GM19452 (cell line): ENCODE results near the gene ATIC.

Experiments used
- ATAC-seq: cut with Tn5 transposase; IDR thresholded peaks from one replicate; pipeline ENCODE4 v1.9.1; 2021; ENCODE audit not compliant: unreplicated experiment

ATIC gene

DNA sequence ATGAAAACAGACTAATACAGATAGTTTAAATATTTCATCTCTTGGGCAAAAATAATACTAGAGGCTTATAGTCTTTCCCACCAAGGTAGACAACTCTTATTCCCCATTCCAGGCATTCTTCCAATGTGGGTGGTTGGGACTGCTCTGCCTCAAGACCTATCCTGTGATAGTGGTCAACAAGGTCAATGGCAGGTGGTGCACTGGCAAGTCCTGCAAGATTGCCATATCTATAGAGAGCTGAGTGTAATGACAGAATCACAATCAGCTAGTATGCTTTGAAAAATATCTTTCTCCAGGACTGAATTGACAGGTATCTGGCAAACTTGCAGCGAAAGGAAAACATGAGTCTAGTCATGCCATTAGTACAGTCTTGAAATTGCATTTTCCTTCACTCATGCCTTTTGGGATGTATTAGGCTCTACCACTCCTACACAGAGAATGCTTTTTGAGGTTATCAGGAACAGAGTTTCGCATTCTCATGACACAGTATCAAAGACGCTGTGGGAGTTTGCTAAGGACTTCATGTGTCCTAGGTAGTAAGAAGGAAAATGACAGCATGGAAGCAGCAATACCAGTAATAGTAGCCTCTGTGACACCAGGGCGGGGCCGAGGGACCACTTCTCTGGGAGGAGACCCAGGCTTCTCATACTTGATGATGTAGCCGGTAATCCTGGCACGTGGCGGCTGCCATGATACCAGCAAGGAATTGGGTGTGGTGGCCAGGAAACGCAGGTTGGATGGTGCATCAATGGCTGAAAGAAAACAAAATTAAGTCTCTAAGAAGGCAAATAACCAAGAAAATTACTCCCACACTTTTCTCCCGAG, 63.0 kb downstream of the ATIC start:
- ATAC-seq, result no peak

DNA sequence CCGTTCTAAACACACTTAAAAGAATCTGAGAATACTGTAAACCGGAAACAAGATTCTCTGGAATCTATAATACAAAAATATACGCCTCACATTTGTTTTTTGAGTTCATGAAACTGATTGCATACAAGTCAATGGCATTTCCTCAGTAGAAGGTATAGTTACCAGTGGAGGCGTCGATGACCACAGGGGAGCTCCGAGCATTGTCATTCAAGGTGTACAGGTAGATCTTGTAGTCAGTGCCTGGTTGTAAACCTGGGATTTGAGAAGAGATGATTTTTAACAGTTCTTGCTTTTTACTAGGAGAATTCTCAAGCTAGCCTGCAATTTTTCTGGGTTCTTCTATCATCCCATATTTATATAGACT, 63.6 kb downstream of the ATIC start:
- ATAC-seq, result no peak

GRCh38 chr2:215376103-215376780, 64.4 kb downstream of the ATIC start:
- no peak for ATAC-seq

GRCh38 chr2:215377283-215377682, 65.4 kb downstream of the ATIC start:
- no peak for ATAC-seq

- no peak for ATAC-seq
Observed at GRCh38 chr2:215378045-215378444, 66.2 kb downstream of the ATIC start.

- ATAC-seq, result no peak
Observed at GRCh38 chr2:215379039-215379438, 67.2 kb downstream of the ATIC start.

GRCh38 chr2:215379948-215380347, 68.1 kb downstream of the ATIC start:
- no peak for ATAC-seq

- ATAC-seq, result no peak
Observed at GRCh38 chr2:215380699-215381098, 68.8 kb downstream of the ATIC start.

- no peak for ATAC-seq
Observed at GRCh38 chr2:215382011-215382410, 70.2 kb downstream of the ATIC start.

DNA sequence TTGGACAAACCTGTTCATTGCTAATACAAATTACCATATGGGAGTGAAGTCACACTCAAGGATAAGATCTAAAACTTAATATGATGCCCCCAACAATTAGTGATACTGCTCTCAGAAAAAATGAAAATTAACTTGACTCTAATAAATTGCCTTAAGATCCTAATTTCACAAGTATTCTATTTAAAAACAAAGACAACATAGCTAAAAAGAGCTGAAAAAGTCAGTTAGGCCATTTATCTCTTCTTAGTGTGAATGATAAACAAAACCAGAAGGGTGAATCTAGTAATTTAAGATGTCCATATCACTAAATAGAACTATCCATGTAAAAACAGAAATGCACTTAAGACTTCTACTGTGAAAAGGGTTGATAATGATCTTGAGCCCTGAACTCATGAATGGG, 70.6 kb downstream of the ATIC start:
- ATAC-seq, result no peak

DNA sequence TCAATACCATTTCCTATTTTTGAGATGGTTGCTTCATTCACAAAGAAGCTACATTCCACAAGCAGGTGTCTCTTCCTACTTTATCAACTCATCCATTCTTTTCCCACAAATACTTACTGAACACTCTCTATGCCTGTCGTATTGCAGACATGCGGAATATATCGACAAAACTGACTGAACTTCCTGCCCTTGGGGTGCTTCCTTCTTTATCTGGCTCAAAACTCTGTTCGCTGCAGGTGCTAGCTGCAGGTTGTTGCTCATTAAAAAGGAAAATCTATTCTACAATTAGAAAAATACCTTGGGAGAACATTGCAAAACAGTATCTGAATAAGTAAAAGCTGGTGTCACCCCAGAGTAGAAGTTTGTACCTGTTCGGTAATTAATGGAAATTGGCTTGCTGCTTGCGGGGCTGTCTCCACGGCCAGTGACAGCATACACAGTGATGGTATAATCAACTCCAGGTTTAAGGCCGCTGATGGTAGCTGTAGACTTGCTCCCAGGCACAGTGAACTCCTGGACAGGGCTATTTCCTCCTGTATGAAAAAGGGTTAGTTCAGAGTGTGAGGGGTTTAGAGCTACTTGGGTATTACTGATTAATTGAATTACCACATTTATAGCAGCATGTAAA, 71.9 kb downstream of the ATIC start:
- no peak for ATAC-seq

- no peak for ATAC-seq
Observed at GRCh38 chr2:215384710-215385109, 72.9 kb downstream of the ATIC start.

DNA sequence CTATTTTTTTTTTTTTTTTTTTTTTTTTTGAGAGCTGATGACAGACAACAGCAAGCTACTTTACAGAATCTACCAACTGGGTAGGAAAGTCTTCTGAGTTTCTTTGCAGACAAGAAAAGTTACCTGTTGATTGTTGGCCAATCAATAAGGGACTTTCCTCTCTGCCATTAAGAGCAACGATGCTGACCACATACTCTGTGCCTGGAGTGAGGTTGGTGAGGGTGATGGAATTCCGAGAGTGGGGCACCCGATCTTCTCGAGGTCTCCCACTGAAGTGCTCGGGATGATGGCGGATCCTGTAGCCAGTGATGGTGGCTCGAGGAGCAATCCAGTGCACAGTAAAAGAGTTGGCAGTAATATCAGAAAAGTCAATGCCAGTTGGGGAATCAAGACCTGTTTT, 74.7 kb downstream of the ATIC start:
- no peak for ATAC-seq

GRCh38 chr2:215388002-215388728, 76.3 kb downstream of the ATIC start:
- ATAC-seq, result no peak

GRCh38 chr2:215390550-215390913, 78.7 kb downstream of the ATIC start:
- no peak for ATAC-seq

- ATAC-seq, result no peak
Observed at GRCh38 chr2:215391531-215391930, 79.7 kb downstream of the ATIC start.

GRCh38 chr2:215392164-215392563, 80.3 kb downstream of the ATIC start:
- ATAC-seq, result no peak

- no peak for ATAC-seq
Observed at GRCh38 chr2:215392687-215393270, 80.9 kb downstream of the ATIC start.

- ATAC-seq, result no peak
Observed at GRCh38 chr2:215394102-215394805, 82.4 kb downstream of the ATIC start.

DNA sequence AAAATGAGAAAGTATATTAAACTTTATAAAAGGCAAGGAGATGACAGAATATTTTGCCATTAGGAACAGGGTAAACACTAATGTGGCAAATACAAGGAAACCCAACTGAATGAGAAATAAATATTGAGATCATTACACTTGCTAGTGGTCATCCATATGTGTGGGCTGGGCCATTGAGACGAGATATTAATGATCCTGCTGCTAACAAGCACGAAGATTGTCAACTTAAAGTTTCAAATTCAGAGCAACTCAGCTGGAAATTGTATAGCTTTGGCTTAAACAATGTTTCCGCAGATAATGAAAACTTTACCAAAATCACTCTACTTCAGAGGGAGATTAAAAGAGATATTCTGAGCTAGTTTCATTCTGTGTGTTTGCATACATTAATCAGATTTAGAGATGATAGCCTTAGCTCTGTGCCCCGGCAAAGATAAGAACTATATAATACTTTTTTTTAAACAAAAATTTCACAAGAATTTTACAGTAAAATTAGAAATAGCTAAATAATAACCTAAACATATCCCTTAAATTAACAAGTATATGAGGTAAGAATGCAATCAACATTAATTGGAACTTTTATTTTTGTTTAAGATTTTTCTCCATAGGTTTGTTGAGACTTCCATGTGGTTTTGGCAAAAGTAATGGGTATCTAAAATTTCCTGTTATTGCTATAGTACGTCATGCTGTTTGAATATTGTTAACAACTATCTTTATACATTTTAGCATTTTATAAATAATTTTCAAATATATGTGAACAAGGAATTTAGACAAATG, 84.0 kb downstream of the ATIC start:
- ATAC-seq, result no peak
